Neural progenitor cell (in vitro differentiated cells): Measurements from ENCODE around the gene OR9I1.

ENCODE experiments used
- EZH2 ChIP-seq: fragments of 200-600 bp; sonication (generic); IDR thresholded peaks from 2 replicates; pipeline ENCODE4 v1.6.1; 2017; ENCODE audit warnings: antibody characterized with exemption, mild to moderate bottlenecking, moderate library complexity
- TF ChIP-seq, protein P1 (sequence below): fragments of 200-600 bp; sonication (generic); IDR thresholded peaks from 2 replicates; pipeline ENCODE4 v1.5.1; 2017; ENCODE audit warnings: antibody characterized with exemption, mild to moderate bottlenecking

GRCh38 chr11:58142761-58143160 lies 17.4 kb upstream of the OR9I1 start:
- TF ChIP-seq, protein P1, sequence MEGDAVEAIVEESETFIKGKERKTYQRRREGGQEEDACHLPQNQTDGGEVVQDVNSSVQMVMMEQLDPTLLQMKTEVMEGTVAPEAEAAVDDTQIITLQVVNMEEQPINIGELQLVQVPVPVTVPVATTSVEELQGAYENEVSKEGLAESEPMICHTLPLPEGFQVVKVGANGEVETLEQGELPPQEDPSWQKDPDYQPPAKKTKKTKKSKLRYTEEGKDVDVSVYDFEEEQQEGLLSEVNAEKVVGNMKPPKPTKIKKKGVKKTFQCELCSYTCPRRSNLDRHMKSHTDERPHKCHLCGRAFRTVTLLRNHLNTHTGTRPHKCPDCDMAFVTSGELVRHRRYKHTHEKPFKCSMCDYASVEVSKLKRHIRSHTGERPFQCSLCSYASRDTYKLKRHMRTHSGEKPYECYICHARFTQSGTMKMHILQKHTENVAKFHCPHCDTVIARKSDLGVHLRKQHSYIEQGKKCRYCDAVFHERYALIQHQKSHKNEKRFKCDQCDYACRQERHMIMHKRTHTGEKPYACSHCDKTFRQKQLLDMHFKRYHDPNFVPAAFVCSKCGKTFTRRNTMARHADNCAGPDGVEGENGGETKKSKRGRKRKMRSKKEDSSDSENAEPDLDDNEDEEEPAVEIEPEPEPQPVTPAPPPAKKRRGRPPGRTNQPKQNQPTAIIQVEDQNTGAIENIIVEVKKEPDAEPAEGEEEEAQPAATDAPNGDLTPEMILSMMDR: no peak
- TF ChIP-seq EZH2: no peak
